Measurements from ENCODE around the gene CPT1B. TPM values are rescaled to one million over a fixed set of nuclear protein-coding genes. Genes with fewer than 3 reads are reported as not detected.

Gene CPT1B
- total RNA-seq, 2 experiments from 2014 or later = 42.9 to 43.7 TPM

DNA sequence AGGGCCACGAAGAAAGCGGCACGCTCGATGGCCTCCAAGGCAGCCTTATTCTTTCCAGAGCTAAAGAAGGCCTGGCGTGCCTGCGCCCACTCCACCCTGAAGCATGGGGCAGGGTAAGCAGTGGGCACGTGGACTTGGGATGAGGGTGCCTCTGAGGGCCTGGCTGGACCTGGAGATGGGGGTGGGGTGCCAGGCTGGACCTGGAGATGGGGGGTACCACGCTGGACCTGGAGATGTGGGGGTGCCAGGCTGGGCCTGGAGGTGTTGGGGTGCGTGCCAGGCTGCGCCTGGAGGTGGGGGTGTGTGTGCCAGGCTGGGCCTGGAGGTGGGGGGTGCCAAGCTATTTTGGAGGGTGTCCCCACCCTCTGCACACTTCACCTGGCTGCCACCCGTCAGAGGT lies 5.3 kb downstream of the CPT1B start:
- H3K9me3 Mint-ChIP-seq = no peaks in the 10 kb centered on the region
- ChIA-PET POLR2A (interaction anchor here (0.8 to 1.8 kb wide), 4 partner anchors 9 to 65 kb away, joined by 3 to 8 read pairs (median 4); partner anchors contain the start of genes CHKB and NCAPH2), CTCF (interaction anchor here (1.4 kb wide), 1 partner anchor 10 kb away, joined by 9 read pairs; the partner anchor contains the start of gene SYCE3)
- H3K27ac Mint-ChIP-seq = no peak overlapping the region
- no peaks in the 10 kb centered on the region for H3K27me3 Mint-ChIP-seq
- no peaks in the 10 kb centered on the region for H3K4me1 Mint-ChIP-seq (ENCODE audit: low read depth)
- peaks cover 20% of the 10 kb centered on the region for H3K36me3 Mint-ChIP-seq (ENCODE audit: low read depth)
- intact Hi-C loops (cut with micrococcal nuclease) = no loop called here
- no peak overlapping the region for H3K4me3 Mint-ChIP-seq
- TF ChIP-seq, protein P1, sequence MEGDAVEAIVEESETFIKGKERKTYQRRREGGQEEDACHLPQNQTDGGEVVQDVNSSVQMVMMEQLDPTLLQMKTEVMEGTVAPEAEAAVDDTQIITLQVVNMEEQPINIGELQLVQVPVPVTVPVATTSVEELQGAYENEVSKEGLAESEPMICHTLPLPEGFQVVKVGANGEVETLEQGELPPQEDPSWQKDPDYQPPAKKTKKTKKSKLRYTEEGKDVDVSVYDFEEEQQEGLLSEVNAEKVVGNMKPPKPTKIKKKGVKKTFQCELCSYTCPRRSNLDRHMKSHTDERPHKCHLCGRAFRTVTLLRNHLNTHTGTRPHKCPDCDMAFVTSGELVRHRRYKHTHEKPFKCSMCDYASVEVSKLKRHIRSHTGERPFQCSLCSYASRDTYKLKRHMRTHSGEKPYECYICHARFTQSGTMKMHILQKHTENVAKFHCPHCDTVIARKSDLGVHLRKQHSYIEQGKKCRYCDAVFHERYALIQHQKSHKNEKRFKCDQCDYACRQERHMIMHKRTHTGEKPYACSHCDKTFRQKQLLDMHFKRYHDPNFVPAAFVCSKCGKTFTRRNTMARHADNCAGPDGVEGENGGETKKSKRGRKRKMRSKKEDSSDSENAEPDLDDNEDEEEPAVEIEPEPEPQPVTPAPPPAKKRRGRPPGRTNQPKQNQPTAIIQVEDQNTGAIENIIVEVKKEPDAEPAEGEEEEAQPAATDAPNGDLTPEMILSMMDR (IDR thresholded peaks at IDR 0.05) = no peak
- DNase-seq = no peak
- no peak for ATAC-seq

DNA sequence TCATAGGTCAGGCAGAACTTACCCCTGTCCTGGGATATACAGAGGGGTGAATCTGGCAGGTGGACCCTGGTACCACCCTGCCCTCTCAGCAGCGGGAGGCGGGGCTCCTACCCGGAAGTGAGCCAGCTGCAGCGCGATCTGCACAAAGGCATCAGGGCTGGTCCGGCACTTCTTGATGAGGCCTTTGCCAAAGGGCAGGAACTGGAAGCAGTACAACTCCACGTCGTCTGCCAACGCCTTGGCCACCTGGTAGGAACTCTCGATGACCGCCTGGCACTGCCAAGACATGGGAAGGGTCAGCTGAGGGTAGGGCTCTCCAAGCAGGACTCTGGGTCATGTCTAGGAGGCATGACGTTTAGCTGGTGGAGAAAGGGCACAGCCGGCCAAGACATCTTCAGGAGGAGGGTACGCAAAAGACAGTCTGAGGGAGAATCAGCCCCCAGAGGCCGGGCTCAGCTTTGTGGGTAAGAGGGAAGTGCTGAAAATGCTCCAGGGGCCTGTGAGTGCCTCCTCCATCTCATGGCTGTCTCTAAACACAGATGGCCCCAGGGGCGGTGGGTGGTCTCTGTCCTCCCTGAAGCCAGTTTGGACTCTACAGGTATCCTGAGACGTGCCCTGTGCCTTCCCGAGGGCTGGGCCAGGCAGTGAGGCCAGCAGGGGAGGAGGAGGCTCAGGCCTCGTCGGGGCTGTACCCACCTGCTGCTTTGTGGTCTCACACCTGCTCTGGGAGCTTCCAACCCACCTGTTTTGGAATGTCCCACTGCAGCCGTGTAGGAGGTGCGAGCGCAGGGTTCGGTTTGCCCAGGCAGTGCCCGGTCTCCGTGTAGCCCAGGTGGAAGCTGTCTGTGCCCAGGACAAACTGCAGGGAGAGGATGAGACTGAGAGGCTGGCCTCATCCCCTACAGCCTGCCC lies 6.7 kb downstream of the CPT1B start:
- Mint-ChIP-seq H3K36me3 (ENCODE audit: low read depth) (peaks cover 21% of the 10 kb centered on the region), H3K27ac (no peak overlapping the region)

DNA sequence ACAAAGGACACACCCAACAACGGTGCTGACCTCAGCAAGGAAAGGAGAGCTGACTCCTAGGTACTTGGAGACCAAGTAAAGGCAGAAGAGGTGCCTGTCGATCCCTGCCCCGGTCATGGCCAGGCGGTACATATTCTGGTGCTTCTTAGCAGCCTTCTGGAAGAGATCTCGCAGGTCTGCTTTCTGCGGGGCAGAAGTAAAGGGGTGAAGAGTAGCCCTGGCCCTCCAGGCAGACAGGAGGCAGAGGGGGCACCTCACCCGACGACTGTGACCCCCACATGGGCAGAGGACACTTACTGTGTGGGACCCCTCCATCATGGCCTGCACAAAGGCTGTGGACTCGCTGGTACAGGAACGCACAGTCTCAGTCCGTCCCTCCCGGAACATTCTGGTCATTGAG lies 7.4 kb downstream of the CPT1B start:
- no peak overlapping the region for H3K27ac Mint-ChIP-seq
- no peaks in the 10 kb centered on the region for H3K4me1 Mint-ChIP-seq (ENCODE audit: low read depth)
- H3K4me3 Mint-ChIP-seq = no peak overlapping the region
- H3K27me3 Mint-ChIP-seq = no peaks in the 10 kb centered on the region
- TF ChIP-seq, protein P1 (IDR thresholded peaks at IDR 0.05) = no peak
- POLR2A ChIA-PET = interaction anchor here (2.1 to 4.0 kb wide), 2 partner anchors 11 to 23 kb away, joined by 5 to 12 read pairs; no protein-coding TSS in a partner anchor
- peaks cover 21% of the 10 kb centered on the region for H3K36me3 Mint-ChIP-seq (ENCODE audit: low read depth)
- intact Hi-C loops (cut with micrococcal nuclease) = no loop called here
- CTCF ChIA-PET = no interaction called here
- H3K9me3 Mint-ChIP-seq = no peaks in the 10 kb centered on the region
- no peak for DNase-seq
- ATAC-seq = no peak

More for the DNA sequence above, 6.7 kb downstream of the CPT1B start:
- ChIA-PET POLR2A (interaction anchor here (1.2 to 4.0 kb wide), 3 partner anchors 8 to 46 kb away, joined by 3 to 12 read pairs (median 8); no protein-coding TSS in a partner anchor), CTCF (interaction anchor here (1.4 kb wide), 1 partner anchor 9 kb away, joined by 9 read pairs; the partner anchor contains the start of gene SYCE3)
- H3K27me3 Mint-ChIP-seq = no peaks in the 10 kb centered on the region
- DNase-seq (no peak), ATAC-seq (no peak)
- H3K9me3 Mint-ChIP-seq = no peaks in the 10 kb centered on the region
- no peaks in the 10 kb centered on the region for H3K4me1 Mint-ChIP-seq (ENCODE audit: low read depth)
- H3K4me3 Mint-ChIP-seq = no peak overlapping the region
- intact Hi-C loops (cut with micrococcal nuclease) = no loop called here
- TF ChIP-seq, protein P1 (IDR thresholded peaks at IDR 0.05) = no peak

DNA sequence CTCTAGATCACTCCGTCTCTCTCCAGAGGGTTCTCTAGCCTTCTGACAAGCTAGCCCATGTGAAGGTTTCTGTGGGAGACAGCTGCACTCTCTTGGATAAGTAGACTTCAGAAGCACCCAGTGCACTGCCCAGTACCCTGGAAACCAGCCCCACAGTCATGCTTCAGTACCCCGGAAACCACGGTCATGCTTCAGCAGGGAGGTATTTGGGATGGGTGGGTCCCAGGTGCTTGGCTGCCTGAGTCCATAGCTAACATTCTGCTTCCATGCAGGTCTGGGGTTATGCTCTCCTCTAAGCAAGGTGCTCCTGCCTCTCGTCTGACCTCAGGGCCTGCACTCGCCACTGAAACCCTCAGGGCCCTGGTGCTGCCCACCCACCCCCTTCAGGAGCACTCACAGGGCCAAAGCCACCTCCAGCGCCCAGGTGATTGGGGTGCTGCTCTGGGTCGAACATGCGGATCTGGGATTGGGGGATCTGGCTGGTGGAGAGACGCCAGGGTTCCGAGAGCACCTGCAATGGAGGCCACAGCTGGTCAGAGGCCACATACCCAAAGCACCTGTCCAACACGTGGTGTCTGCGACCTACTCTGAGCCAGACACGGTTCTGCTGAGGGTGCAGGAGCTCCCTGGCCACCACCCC lies 8.2 kb downstream of the CPT1B start:
- H3K4me1 Mint-ChIP-seq (ENCODE audit: low read depth) = no peaks in the 10 kb centered on the region
- TF ChIP-seq, protein P1 (IDR thresholded peaks at IDR 0.05) = no peak
- no peak for DNase-seq
- H3K9me3 Mint-ChIP-seq = no peaks in the 10 kb centered on the region
- H3K4me3 Mint-ChIP-seq = no peak overlapping the region
- no peaks in the 10 kb centered on the region for H3K27me3 Mint-ChIP-seq
- H3K36me3 Mint-ChIP-seq (ENCODE audit: low read depth) = peaks cover 21% of the 10 kb centered on the region
- CTCF ChIA-PET = interaction anchor here (0.9 to 1.0 kb wide), 2 partner anchors 10 to 109 kb away, joined by 3 read pairs; no protein-coding TSS in a partner anchor
- POLR2A ChIA-PET = interaction anchor here (2.1 to 4.0 kb wide), 2 partner anchors 12 to 22 kb away, joined by 5 to 12 read pairs; no protein-coding TSS in a partner anchor
- no peak overlapping the region for H3K27ac Mint-ChIP-seq
- ATAC-seq = no peak
- intact Hi-C loops (cut with micrococcal nuclease) = no loop called here

All from activated CD8-positive, alpha-beta T cell treated with anti-CD3 and anti-CD28 coated beads for 36 hours (primary cell).